ENCODE results near the gene FAM217B.

The FAM217B gene

GRCh38 chr20:59972037-59972801 lies 32.0 kb downstream of the FAM217B start:
- DNase-seq, result no peak

- DNase-seq, result no peak
Measured at GRCh38 chr20:59976156-59976782, 36.1 kb downstream of the FAM217B start.

GRCh38 chr20:59977086-59977485 lies 36.9 kb downstream of the FAM217B start:
- DNase-seq, result peak in 23 of 56 donors; percentile 12 to 66 (median 33)

GRCh38 chr20:59983076-59983475 lies 42.9 kb downstream of the FAM217B start:
- no peak for DNase-seq

- DNase-seq, result no peak
Measured at GRCh38 chr20:59984541-59984940, 44.4 kb downstream of the FAM217B start.

GRCh38 chr20:59985164-59985563 lies 45.0 kb downstream of the FAM217B start:
- no peak for DNase-seq

GRCh38 chr20:59985864-59986263 lies 45.7 kb downstream of the FAM217B start:
- DNase-seq, result no peak

- DNase-seq, result no peak
Measured at GRCh38 chr20:59987135-59987534, 46.9 kb downstream of the FAM217B start.

- no peak for DNase-seq
Measured at GRCh38 chr20:59988141-59988540, 48.0 kb downstream of the FAM217B start.

- no peak for DNase-seq
Measured at GRCh38 chr20:59992526-59993084, 52.4 kb downstream of the FAM217B start.

- no peak for DNase-seq
Measured at GRCh38 chr20:59993736-59994430, 53.7 kb downstream of the FAM217B start.

- DNase-seq, result peak in 1 of 56 donors; percentile 47
Measured at GRCh38 chr20:59994697-59995122, 54.5 kb downstream of the FAM217B start.

GRCh38 chr20:59996108-59996507 lies 55.9 kb downstream of the FAM217B start:
- DNase-seq, result no peak

GRCh38 chr20:59997896-59998295 lies 57.7 kb downstream of the FAM217B start:
- no peak for DNase-seq

Data from amygdala (tissue), 56 donors.